BLaER1 treated with 17β-estradiol and CSF1 and Interleukin-3, amounts not matched to agents 10 nM and 100 nM (cell line): ENCODE data around the gene MTERF4.
A peak's percentile ranks its signal among the peaks of the same experiment; 100 is the strongest.

Source experiments
- H3K27ac ChIP-seq, 11 experiments: shearing (Covaris generic); formaldehyde crosslinking; 2 replicates each; pipeline ENCODE4 v1.8.1; 2022
- H3K27me3 ChIP-seq, 11 experiments: shearing (Covaris generic); formaldehyde crosslinking; 2 replicates each; pipeline ENCODE4 v1.8.1; 2022
- H3K36me3 ChIP-seq, 11 experiments: shearing (Covaris generic); formaldehyde crosslinking; 2 replicates each; pipeline ENCODE4 v1.8.1; 2022
- H3K4me1 ChIP-seq, 10 experiments: shearing (Covaris generic); formaldehyde crosslinking; 2 replicates each; pipeline ENCODE4 v1.8.1; 2022
- H3K4me2 ChIP-seq, 11 experiments: shearing (Covaris generic); formaldehyde crosslinking; 2 replicates each; pipeline ENCODE4 v1.8.1; 2022
- H3K4me3 ChIP-seq, 10 experiments: shearing (Covaris generic); formaldehyde crosslinking; 2 replicates each; pipeline ENCODE4 v1.8.1; 2022
- H3K9ac ChIP-seq, 11 experiments: shearing (Covaris generic); formaldehyde crosslinking; 2 replicates each; pipeline ENCODE4 v1.8.1; 2022
- H3K9me3 ChIP-seq, 11 experiments: shearing (Covaris generic); formaldehyde crosslinking; replicated peaks in 1 of 11; 2 replicates each; pipeline ENCODE4 v1.8.1; 2022
- H4K20me1 ChIP-seq, 11 experiments: shearing (Covaris generic); formaldehyde crosslinking; 2 replicates each; pipeline ENCODE4 v1.8.1; 2022
- Cebpa-rat ChIP-seq, 11 experiments: shearing (Covaris generic); IDR thresholded peaks; 2 replicates each; pipeline ENCODE4 v1.8.1; 2022

The MTERF4 gene, protein sequence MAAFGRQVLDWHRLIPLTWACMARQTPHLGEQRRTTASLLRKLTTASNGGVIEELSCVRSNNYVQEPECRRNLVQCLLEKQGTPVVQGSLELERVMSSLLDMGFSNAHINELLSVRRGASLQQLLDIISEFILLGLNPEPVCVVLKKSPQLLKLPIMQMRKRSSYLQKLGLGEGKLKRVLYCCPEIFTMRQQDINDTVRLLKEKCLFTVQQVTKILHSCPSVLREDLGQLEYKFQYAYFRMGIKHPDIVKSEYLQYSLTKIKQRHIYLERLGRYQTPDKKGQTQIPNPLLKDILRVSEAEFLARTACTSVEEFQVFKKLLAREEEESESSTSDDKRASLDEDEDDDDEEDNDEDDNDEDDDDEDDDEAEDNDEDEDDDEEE

DNA sequence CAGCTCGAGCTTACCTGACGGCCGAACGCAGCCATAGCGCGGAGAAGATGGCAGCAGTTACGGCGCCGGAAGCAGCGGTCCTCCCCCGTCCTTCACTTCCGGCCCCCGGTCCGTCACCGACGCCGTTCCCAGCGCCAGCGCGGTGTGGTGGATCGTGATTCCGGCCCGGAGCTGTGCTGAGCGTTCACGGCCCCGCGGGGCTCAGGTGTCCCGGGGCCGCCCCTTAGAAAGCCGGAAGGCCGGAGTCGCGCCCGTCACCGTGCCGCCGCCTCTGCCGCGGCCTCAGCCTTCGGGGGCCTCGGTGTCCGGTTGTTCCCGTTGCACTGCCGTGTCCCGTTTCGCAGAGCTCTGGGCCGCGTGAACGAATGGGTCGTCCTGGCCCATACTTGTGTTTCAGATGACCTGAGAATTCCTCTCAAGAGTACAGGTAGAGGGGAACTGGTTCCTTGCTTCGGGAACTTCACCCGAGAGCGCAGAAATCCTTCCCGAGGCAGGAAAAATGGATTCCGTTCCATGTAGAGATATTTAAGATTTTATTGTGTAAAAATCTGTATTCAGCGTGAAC, at the start of gene MTERF4:
Gene MTERF4, minus strand, starts transcription at position 49 of the 565 bp plus-strand sequence. Its CDS starts 14 bp downstream, at position 35.
- peak within 1 kb of the TSS; percentile 71 to 93 (median 84) for H3K4me3 ChIP-seq
- no peaks in the 10 kb centered on the region for H3K9me3 ChIP-seq
- peak within 1 kb of the TSS; percentile 82 to 96 (median 93) for H3K9ac ChIP-seq
- peak within 1 kb of the TSS; percentile 82 to 100 (median 94) for H3K4me2 ChIP-seq
- H3K27ac ChIP-seq = peak within 1 kb of the TSS; percentile 81 to 93 (median 89)
- TF ChIP-seq Cebpa-rat (IDR thresholded peaks at IDR 0.05) = no peak
- no peaks in the 10 kb centered on the region for H3K27me3 ChIP-seq
- peaks cover 27 to 52% (median 44%) of the 10 kb centered on the region in 10 experiments for H3K4me1 ChIP-seq
- peaks cover 3 to 26% (median 13%) of the 10 kb centered on the region in 11 experiments; a peak in 9 of 22 replicates for H4K20me1 ChIP-seq
- peaks cover 32 to 47% (median 41%) of the 10 kb centered on the region in 11 experiments for H3K36me3 ChIP-seq

DNA sequence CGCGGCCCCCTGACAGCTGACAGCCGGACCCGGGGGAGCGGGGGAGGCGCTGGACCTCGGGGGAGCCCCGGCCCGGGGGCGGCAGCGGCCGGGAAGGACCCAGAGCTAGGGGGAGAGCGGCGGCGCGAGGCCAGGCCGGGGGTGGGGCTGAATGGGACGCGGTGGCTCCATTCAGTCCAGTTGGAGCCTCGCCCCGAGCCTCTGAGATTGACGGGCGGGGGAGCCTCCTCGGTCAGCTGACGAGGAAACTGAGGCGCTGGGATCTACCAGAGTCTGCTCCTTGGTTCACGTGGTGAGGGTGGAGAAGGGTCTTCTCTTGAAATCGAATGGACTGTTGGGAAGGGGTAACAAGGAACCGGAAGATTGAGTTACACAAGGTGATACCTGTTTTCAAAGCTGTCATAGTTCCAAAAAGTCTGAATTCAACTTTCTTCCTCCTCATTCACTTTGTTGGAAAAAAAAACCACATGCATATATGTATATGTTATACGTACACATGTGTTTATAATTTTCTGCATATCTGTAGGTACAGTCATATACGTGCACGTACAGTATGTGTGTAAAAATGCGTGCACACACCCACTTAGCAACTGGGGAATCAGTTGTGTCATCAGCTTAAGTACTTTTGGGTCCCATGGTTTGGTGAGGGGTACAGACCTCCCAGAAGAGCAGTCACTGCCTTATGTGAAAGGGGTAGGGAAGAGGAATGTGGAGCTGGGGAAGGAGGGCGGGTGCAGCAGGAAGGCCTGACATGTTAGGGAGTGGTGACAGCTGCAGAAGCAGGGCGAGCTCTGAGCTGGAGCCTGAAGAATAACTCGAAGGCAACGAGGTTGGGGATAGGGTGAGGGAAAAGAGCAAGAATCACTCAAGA, 48.8 kb upstream of the MTERF4 start:
- no peaks in the 10 kb centered on the region for H3K9me3 ChIP-seq
- peaks cover 4 to 26% (median 18%) of the 10 kb centered on the region in 11 experiments; a peak in 17 of 22 replicates for H3K36me3 ChIP-seq
- no peaks in the 10 kb centered on the region for H3K27me3 ChIP-seq
- H4K20me1 ChIP-seq = peaks cover 5 to 36% (median 22%) of the 10 kb centered on the region in 11 experiments; a peak in 16 of 22 replicates
- peak overlapping the region; percentile 81 to 99 (median 96) for H3K4me3 ChIP-seq
- H3K4me1 ChIP-seq = peaks cover 33 to 49% (median 42%) of the 10 kb centered on the region in 10 experiments
- no peak for TF ChIP-seq Cebpa-rat (IDR thresholded peaks at IDR 0.05)
- H3K4me2 ChIP-seq = peak overlapping the region; percentile 82 to 100 (median 92)
- peak overlapping the region; percentile 85 to 93 (median 89) for H3K9ac ChIP-seq
- peak overlapping the region; percentile 67 to 86 (median 78); a peak in 21 of 22 replicates for H3K27ac ChIP-seq

DNA sequence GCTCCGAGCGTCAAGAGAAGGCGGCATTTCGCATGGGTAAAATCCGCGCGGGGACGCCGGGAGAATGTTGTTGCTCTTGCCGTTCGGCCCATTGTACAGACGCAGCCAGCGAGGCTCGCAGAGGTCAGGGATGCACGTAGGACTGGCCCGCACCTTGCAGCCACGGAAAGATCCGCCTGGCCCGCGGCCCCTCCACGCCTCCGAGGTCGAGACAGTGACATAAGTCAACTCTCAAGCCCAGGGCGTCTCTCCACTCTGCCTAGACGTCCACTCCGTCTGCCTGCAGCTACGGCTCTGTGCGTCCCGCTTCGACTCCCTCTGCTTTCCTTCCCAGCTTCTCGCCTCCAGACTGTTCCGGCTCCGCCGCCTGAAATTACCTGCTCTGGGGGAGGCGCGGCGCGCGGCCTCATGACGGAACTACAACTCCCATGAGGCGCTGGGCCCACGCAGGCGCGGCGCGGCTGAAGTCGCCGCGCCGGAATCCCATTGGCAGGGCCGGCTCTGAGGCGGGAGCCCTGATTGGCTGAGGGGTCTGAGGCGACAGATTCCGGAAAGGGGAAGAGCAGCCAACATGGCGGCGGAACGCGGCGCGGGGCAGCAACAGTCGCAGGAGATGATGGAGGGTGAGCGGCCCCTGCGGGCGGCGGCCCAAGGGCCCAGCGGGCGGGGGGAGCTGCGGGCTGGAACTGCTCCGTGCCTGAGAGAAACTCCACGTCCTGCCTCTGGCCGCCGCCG, 48.0 kb upstream of the MTERF4 start, which contains the start of gene PPP1R7:
Gene PPP1R7, plus strand, starts transcription at position 543 of the 735 bp plus-strand sequence. Its CDS starts 29 bp downstream, at position 572.
- Histone ChIP-seq H4K20me1 (peaks cover 0 to 36% (median 20%) of the 10 kb centered on the region in 11 experiments; a peak in 16 of 22 replicates), H3K9me3 (no peaks in the 10 kb centered on the region), H3K27ac (peak within 1 kb of the TSS; percentile 67 to 86 (median 78); a peak in 21 of 22 replicates), H3K4me2 (peak within 1 kb of the TSS; percentile 82 to 100 (median 97)), H3K27me3 (no peaks in the 10 kb centered on the region), H3K9ac (peak within 1 kb of the TSS; percentile 85 to 93 (median 89)), H3K36me3 (peaks cover 3 to 19% (median 12%) of the 10 kb centered on the region in 11 experiments; a peak in 16 of 22 replicates), H3K4me1 (peaks cover 33 to 49% (median 42%) of the 10 kb centered on the region in 10 experiments), H3K4me3 (peak within 1 kb of the TSS; percentile 81 to 99 (median 96))
- no peak for TF ChIP-seq Cebpa-rat (IDR thresholded peaks at IDR 0.05)

DNA sequence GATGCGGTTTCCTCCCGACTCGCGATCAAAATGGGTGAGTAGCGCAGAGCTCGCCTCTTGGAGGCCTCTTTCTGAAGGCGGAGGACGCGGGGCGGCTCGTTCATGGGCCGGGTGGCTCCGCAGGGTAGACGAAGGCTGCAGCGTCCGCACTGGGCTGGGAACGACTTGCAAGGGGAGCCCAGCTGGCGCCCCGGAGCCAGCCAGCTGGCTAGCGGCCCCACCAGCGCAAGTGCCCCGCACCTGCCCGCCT, 47.5 kb upstream of the MTERF4 start:
- no peaks in the 10 kb centered on the region for H3K27me3 ChIP-seq
- peak overlapping the region; percentile 82 to 100 (median 94) for H3K4me2 ChIP-seq
- H3K9me3 ChIP-seq = no peaks in the 10 kb centered on the region
- peak overlapping the region in 8 of 11 experiments; percentile 37 to 86 (median 60); a peak in 13 of 22 replicates for H3K27ac ChIP-seq
- H3K4me1 ChIP-seq = peaks cover 33 to 49% (median 42%) of the 10 kb centered on the region in 10 experiments
- TF ChIP-seq Cebpa-rat (IDR thresholded peaks at IDR 0.05) = no peak
- H4K20me1 ChIP-seq = peaks cover 0 to 36% (median 20%) of the 10 kb centered on the region in 11 experiments; a peak in 16 of 22 replicates
- H3K36me3 ChIP-seq = peaks cover 0 to 20% (median 11%) of the 10 kb centered on the region in 11 experiments; a peak in 14 of 22 replicates
- peak overlapping the region; percentile 81 to 99 (median 96) for H3K4me3 ChIP-seq
- peak overlapping the region; percentile 85 to 93 (median 89); a peak in 21 of 22 replicates for H3K9ac ChIP-seq

DNA sequence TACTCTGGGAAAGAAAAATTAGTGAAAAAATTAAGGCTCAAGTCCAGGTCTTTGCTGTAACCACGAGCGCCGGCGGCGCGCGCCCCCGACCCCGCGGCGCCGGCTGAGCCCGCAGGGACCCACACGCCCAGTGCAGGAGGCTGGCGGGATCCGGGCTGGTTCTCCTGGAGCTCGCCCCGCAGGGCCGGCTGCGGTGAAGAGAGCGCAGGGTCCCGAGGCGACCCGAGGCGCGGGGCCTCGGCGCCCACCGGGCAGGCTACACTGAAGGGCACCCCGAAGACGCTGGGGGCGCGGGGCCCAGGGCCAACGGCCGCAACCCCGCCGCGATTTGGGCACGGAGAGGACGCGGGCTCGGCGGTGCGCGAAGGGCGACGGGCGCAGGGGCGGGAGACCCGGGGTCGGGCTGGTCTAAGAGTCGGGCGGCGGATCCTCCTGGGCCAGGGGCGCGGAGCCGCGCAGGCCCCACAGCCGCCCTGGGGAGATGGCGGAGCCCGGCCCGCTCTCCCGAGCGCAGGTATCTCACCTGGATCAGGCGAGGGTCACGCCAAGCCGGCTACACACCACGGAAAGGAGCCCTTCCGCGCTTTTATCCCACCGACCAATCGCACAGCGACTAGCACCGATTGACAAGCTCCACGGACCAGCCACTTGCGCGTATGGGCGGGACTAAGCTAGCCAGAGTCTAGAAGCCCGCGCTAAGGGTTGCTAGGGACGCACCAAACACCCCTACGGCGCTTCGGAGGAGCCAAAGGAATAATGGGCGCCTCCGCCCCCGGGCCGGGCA, 47.0 kb upstream of the MTERF4 start, which contains the start of gene PASK:
Gene PASK, minus strand, starts transcription at position 582 of the 784 bp plus-strand sequence. CDS start 6,440 bp downstream, outside the sequence.
- no peak for TF ChIP-seq Cebpa-rat (IDR thresholded peaks at IDR 0.05)

DNA sequence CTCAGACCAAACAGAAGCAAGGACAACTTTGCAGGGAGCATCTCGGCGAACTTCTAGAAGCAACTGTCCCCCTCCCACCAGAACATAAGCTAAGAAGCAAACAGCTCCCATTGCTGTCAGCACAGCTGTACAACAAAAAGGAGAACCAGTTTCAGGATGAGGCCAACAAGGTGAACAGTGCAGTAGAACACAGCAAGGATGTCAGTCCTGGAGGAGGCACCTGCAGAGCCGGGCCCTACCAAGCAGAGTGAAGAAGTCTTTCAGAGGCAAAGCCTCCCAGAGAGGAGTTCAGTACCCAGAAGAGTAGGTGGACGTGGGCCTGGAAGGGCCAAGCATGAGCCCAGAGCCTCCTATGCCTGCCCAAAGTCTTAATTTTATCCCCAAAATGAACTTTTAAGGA, 46.2 kb upstream of the MTERF4 start:
- Histone ChIP-seq H3K4me1 (peaks cover 29 to 41% (median 36%) of the 10 kb centered on the region in 10 experiments), H3K4me2 (peak overlapping the region; percentile 82 to 100 (median 97)), H3K27me3 (no peaks in the 10 kb centered on the region), H3K36me3 (peaks cover 0 to 14% (median 3%) of the 10 kb centered on the region in 11 experiments; a peak in 5 of 22 replicates), H3K9ac (peak overlapping the region; percentile 80 to 93 (median 89); a peak in 19 of 22 replicates), H3K9me3 (no peaks in the 10 kb centered on the region), H3K4me3 (peak overlapping the region; percentile 81 to 99 (median 96)), H3K27ac (no peak overlapping the region; a peak in 1 of 22 replicates), H4K20me1 (peaks cover 0 to 42% (median 20%) of the 10 kb centered on the region in 11 experiments; a peak in 16 of 22 replicates)
- TF ChIP-seq Cebpa-rat (IDR thresholded peaks at IDR 0.05) = no peak

More for the DNA sequence above, 47.0 kb upstream of the MTERF4 start, which contains the start of gene PASK:
- H3K4me1 ChIP-seq = peaks cover 33 to 49% (median 42%) of the 10 kb centered on the region in 10 experiments
- H4K20me1 ChIP-seq = peaks cover 0 to 41% (median 20%) of the 10 kb centered on the region in 11 experiments; a peak in 16 of 22 replicates
- H3K36me3 ChIP-seq = peaks cover 0 to 21% (median 8%) of the 10 kb centered on the region in 11 experiments; a peak in 10 of 22 replicates
- H3K9me3 ChIP-seq = no peaks in the 10 kb centered on the region
- H3K27me3 ChIP-seq = no peaks in the 10 kb centered on the region
- peak within 1 kb of the TSS in 10 of 11 experiments; percentile 0 to 86 (median 79); a peak in 19 of 22 replicates for H3K27ac ChIP-seq
- H3K4me2 ChIP-seq = peak within 1 kb of the TSS; percentile 82 to 100 (median 97)
- peak within 1 kb of the TSS; percentile 81 to 99 (median 96) for H3K4me3 ChIP-seq
- H3K9ac ChIP-seq = peak within 1 kb of the TSS; percentile 85 to 93 (median 89)

DNA sequence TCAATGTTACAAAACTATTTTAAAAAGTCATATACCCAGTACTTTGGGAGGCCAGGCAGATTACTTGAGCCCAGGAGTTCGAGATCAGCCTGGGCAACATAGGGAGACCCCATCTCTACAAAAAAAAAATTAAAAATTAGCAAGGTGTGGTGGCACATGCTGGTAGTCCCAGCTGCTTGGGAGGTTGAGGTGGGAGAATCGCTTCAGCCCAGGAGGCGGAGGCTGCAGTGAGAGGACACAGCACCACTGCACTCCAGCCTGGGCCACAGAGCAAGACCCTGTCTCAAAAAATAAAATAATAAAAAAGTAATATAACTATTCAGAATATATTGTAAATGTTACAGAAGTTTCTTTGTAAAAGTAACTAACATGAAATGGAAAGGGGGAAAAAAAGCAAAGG, 45.2 kb upstream of the MTERF4 start:
- peaks cover 0 to 21% (median 7%) of the 10 kb centered on the region in 11 experiments; a peak in 11 of 22 replicates for H3K36me3 ChIP-seq
- no peak overlapping the region; a peak in 1 of 22 replicates for H3K9ac ChIP-seq
- no peak overlapping the region for H3K4me3 ChIP-seq
- no peak overlapping the region for H3K27ac ChIP-seq
- peaks cover 0 to 42% (median 21%) of the 10 kb centered on the region in 11 experiments; a peak in 15 of 22 replicates for H4K20me1 ChIP-seq
- TF ChIP-seq Cebpa-rat (IDR thresholded peaks at IDR 0.05) = no peak
- H3K27me3 ChIP-seq = no peaks in the 10 kb centered on the region
- no peaks in the 10 kb centered on the region for H3K9me3 ChIP-seq
- H3K4me1 ChIP-seq = peaks cover 22 to 34% (median 29%) of the 10 kb centered on the region in 10 experiments
- H3K4me2 ChIP-seq = peak overlapping the region in 6 of 11 experiments; percentile 93 to 100 (median 97); a peak in 6 of 22 replicates
